K562 (cell line): ENCODE results near the gene CLIC1. TPM values are rescaled to one million over a fixed set of nuclear protein-coding genes. Genes with fewer than 3 reads are reported as not detected.

ENCODE experiments used
- LARP7 ChIP-seq: fragments of 450-650 bp; IDR thresholded peaks from 2 replicates; pipeline ENCODE4 v1.6.1; 2016
- MXI1 ChIP-seq: IDR thresholded peaks from 2 replicates; pipeline ENCODE4 v1.6.1; 2011; ENCODE audit warnings: low read depth, mild to moderate bottlenecking, improper control_type of control experiment, low read length
- MYC ChIP-seq, 2 experiments: fragments of 250-450 bp in 1 of 2; sonication (Bioruptor Pico) in 1 of 2; IDR thresholded peaks; 2 replicates each; pipeline versions ENCODE4 v1.5.1 to v1.6.1; 2012 to 2021; ENCODE audit warnings: low read depth in 2 of 2, borderline replicate concordance in 1 of 2, improper control_type of control experiment in 1 of 2, low read length in 1 of 2, mild to moderate bottlenecking in 1 of 2, moderate library complexity in 1 of 2
- REST ChIP-seq, 2 experiments: fragments of 450-650 bp; formaldehyde crosslinking in 1 of 2; IDR thresholded peaks; 2 replicates each; pipeline versions ENCODE4 v1.4.0 to v1.6.1; 2014 to 2020; ENCODE audit warnings: mild to moderate bottlenecking in 2 of 2, borderline replicate concordance in 1 of 2, low read depth in 1 of 2
- SPI1 ChIP-seq: IDR thresholded peaks from 2 replicates; pipeline ENCODE4 v1.6.1; 2011; ENCODE audit warnings: low read depth, low read length, control low read depth, borderline replicate concordance
- TOE1 ChIP-seq, 2 experiments: fragments of 450-650 bp in 1 of 2; sonication (generic) in 1 of 2; formaldehyde crosslinking in 1 of 2; IDR thresholded peaks; 2 replicates each; pipeline versions ENCODE4 v1.7.1 to v1.8.0; 2016 to 2022; ENCODE audit warnings: borderline replicate concordance in 2 of 2, mild to moderate bottlenecking in 2 of 2, antibody characterized with exemption in 1 of 2, inconsistent platforms in 1 of 2, low read depth in 1 of 2, missing genetic modification reagents in 1 of 2, moderate library complexity in 1 of 2
- ZNF609 ChIP-seq: sonication (generic); formaldehyde crosslinking; IDR thresholded peaks from 2 replicates; pipeline ENCODE4 v1.8.1; 2023; ENCODE audit warnings: missing genetic modification reagents, mild to moderate bottlenecking, borderline replicate concordance
- ZNF77 ChIP-seq: fragments of 250-450 bp; sonication (Bioruptor Pico); IDR thresholded peaks from 2 replicates; pipeline ENCODE4 v1.5.0; 2020
- polyA plus RNA-seq, 8 experiments: library from polyadenylated mRNA; depleted of rRNA in 4 of 8; stranded (reverse) in 5 of 8; unstranded in 3 of 8; fragments of >200 nt; fragmentation: Nextera tagmentation in 2 of 8; fragmentation: Illumina TruSeq in 1 of 8; extraction: Ambion mirVana in 2 of 8; extraction: Trizol in 1 of 8; gene quantifications; 2 replicates each; pipeline versions ENCODE4 v1.2.1 to v1.2.3, GENCODE V29; 2011 to 2014; ENCODE audit warnings: inconsistent platforms in 1 of 8, missing spikeins in 1 of 8
- total RNA-seq, 7 experiments: library from RNA; depleted of rRNA in 6 of 7; stranded (reverse); fragments of >200 nt in 6 of 7; fragmentation: Illumina TruSeq in 2 of 7; extraction: Trizol in 2 of 7; gene quantifications; 2 replicates each; pipeline versions ENCODE4 v1.2.1 to v1.2.3, GENCODE V29; 2011 to 2021; ENCODE audit warnings: low replicate concordance in 1 of 7
- TF ChIP-seq, protein P1 (sequence below): fragments of 450-650 bp; IDR thresholded peaks from 2 replicates; pipeline ENCODE4 v1.6.1; 2016; ENCODE audit warnings: borderline replicate concordance

Gene CLIC1
- total and polyA plus RNA-seq, 9 of the 15 experiments (the other 6 are each of a cell fraction or from before 2014, with no cell fraction given): 1,267 to 2,419 (median 1,808) TPM

- TF ChIP-seq, protein P1, sequence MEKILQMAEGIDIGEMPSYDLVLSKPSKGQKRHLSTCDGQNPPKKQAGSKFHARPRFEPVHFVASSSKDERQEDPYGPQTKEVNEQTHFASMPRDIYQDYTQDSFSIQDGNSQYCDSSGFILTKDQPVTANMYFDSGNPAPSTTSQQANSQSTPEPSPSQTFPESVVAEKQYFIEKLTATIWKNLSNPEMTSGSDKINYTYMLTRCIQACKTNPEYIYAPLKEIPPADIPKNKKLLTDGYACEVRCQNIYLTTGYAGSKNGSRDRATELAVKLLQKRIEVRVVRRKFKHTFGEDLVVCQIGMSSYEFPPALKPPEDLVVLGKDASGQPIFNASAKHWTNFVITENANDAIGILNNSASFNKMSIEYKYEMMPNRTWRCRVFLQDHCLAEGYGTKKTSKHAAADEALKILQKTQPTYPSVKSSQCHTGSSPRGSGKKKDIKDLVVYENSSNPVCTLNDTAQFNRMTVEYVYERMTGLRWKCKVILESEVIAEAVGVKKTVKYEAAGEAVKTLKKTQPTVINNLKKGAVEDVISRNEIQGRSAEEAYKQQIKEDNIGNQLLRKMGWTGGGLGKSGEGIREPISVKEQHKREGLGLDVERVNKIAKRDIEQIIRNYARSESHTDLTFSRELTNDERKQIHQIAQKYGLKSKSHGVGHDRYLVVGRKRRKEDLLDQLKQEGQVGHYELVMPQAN: no peak
- TF ChIP-seq TOE1 (IDR thresholded peaks at IDR 0.05; ENCODE audit: borderline replicate concordance) (no peak), TOE1 (CRISPR knock-in tag; IDR thresholded peaks at IDR 0.05; ENCODE audit: borderline replicate concordance, low read depth) (no peak), ZNF609 (CRISPR knock-in tag) (0 out of 2 replicates have a peak, but pooled peaks have one; percentile 56), LARP7 (no peak), MXI1 (no peak), SPI1 (peak; percentile 70), ZNF77 (CRISPR knock-in tag) (no peak), MYC (IDR thresholded peaks at IDR 0.05; ENCODE audit: low read depth, low read length) (no peak), MYC (CRISPR knock-in tag; IDR thresholded peaks at IDR 0.05; ENCODE audit: borderline replicate concordance, low read depth) (0 out of 2 replicates have a peak, but pooled peaks have one; percentile 15), REST (IDR thresholded peaks at IDR 0.05; ENCODE audit: borderline replicate concordance) (0 out of 2 replicates have a peak, but pooled peaks have one; percentile 26), REST (CRISPR knock-in tag; IDR thresholded peaks at IDR 0.05; ENCODE audit: low read depth) (no peak; the same call in 1 of the 2 replicates)
Observed at GRCh38 chr6:31689249-31690110, 46.9 kb downstream of the CLIC1 start (continued).
